ENCODE data around the gene FMN2.

FMN2 gene

GRCh38 chr1:240445369-240445768 lies 353.7 kb downstream of the FMN2 start:
- no peak overlapping the region for H3K18ac ChIP-seq (ENCODE audit: low read length)
- no peaks in the 10 kb centered on the region for H3K36me3 ChIP-seq (ENCODE audit: control insufficient read depth in 1 of 2, insufficient read depth in 2 of 2, low read length in 2 of 2)
- DNase-seq, result no peak
- no peaks in the 10 kb centered on the region for H3K27me3 ChIP-seq (ENCODE audit: insufficient read depth, low read length)
- no peak overlapping the region for H3K4ac ChIP-seq (ENCODE audit: low read depth, low read length)
- H3K23ac ChIP-seq (ENCODE audit: low read length), result no peak overlapping the region
- H3K14ac ChIP-seq (ENCODE audit: low read length), result no peak overlapping the region
- H3K79me2 ChIP-seq (ENCODE audit: control insufficient read depth, insufficient read depth, low read length, poor library complexity), result no peaks in the 10 kb centered on the region
- H2BK12ac ChIP-seq (ENCODE audit: low read length), result no peak overlapping the region
- no peak overlapping the region for H3K4me2 ChIP-seq (ENCODE audit: low read length)
- H2AK5ac ChIP-seq (ENCODE audit: low read length), result no peak overlapping the region
- no peak overlapping the region for H4K12ac ChIP-seq (ENCODE audit: low read depth, low read length)
- no peak overlapping the region for H4K8ac ChIP-seq (ENCODE audit: low read depth, low read length)
- H2BK120ac ChIP-seq (ENCODE audit: insufficient read depth, low read length, poor library complexity), result no peak overlapping the region
- no peaks in the 10 kb centered on the region for H3K4me1 ChIP-seq (ENCODE audit: control insufficient read depth in 1 of 2, insufficient read depth in 2 of 2, low read length in 2 of 2)
- WGBS (ENCODE audit: extremely low coverage, insufficient coverage, insufficient read length), result no CpG with 5 or more reads among the region's 3 CpGs
- H3K9ac ChIP-seq (ENCODE audit: low read length), result no peak overlapping the region
- H3K9me3 ChIP-seq (ENCODE audit: insufficient read depth, low read depth, low read length), result no peaks in the 10 kb centered on the region
- no peaks in the 10 kb centered on the region for H3K79me1 ChIP-seq (ENCODE audit: low read length)
- H3K4me3 ChIP-seq (ENCODE audit: low read depth, low read length), result no peak overlapping the region
- H4K91ac ChIP-seq (ENCODE audit: low read depth, low read length), result no peak overlapping the region
- H2AFZ ChIP-seq (ENCODE audit: insufficient read depth, low read length, poor library complexity), result no peak overlapping the region
- H3K27ac ChIP-seq (ENCODE audit: low read depth, low read length), result no peak overlapping the region
- no peak overlapping the region for H2BK5ac ChIP-seq (ENCODE audit: low read depth, low read length, poor library complexity)

- no peaks in the 10 kb centered on the region for H3K27me3 ChIP-seq (ENCODE audit: insufficient read depth, low read length)
- H3K36me3 ChIP-seq (ENCODE audit: control insufficient read depth in 1 of 2, insufficient read depth in 2 of 2, low read length in 2 of 2), result no peaks in the 10 kb centered on the region
- H3K27ac ChIP-seq (ENCODE audit: low read depth, low read length), result no peak overlapping the region
- H3K14ac ChIP-seq (ENCODE audit: low read length), result no peak overlapping the region
- H2AFZ ChIP-seq (ENCODE audit: insufficient read depth, low read length, poor library complexity), result no peak overlapping the region
- H2AK5ac ChIP-seq (ENCODE audit: low read length), result no peak overlapping the region
- no peak overlapping the region for H2BK5ac ChIP-seq (ENCODE audit: low read depth, low read length, poor library complexity)
- no peak overlapping the region for H4K91ac ChIP-seq (ENCODE audit: low read depth, low read length)
- no peak overlapping the region for H3K9ac ChIP-seq (ENCODE audit: low read length)
- no peak overlapping the region for H3K4ac ChIP-seq (ENCODE audit: low read depth, low read length)
- H3K4me1 ChIP-seq (ENCODE audit: control insufficient read depth in 1 of 2, insufficient read depth in 2 of 2, low read length in 2 of 2), result peaks cover 3% of the 10 kb centered on the region in 2 experiments
- H3K9me3 ChIP-seq (ENCODE audit: insufficient read depth, low read depth, low read length), result no peaks in the 10 kb centered on the region
- no peak overlapping the region for H4K12ac ChIP-seq (ENCODE audit: low read depth, low read length)
- no peak overlapping the region for H2BK12ac ChIP-seq (ENCODE audit: low read length)
- no peak overlapping the region for H2BK120ac ChIP-seq (ENCODE audit: insufficient read depth, low read length, poor library complexity)
- no peak overlapping the region for H3K23ac ChIP-seq (ENCODE audit: low read length)
- no peak overlapping the region for H4K8ac ChIP-seq (ENCODE audit: low read depth, low read length)
- no CpG with 5 or more reads among the region's 7 CpGs for WGBS (ENCODE audit: extremely low coverage, insufficient coverage, insufficient read length)
- peaks cover 6% of the 10 kb centered on the region for H3K79me1 ChIP-seq (ENCODE audit: low read length)
- peak in 1 of 2 donors; percentile 40 for DNase-seq
- H3K4me2 ChIP-seq (ENCODE audit: low read length), result no peak overlapping the region
- no peak overlapping the region for H3K18ac ChIP-seq (ENCODE audit: low read length)
- H3K4me3 ChIP-seq (ENCODE audit: low read depth, low read length), result no peak overlapping the region
- H3K79me2 ChIP-seq (ENCODE audit: control insufficient read depth, insufficient read depth, low read length, poor library complexity), result no peaks in the 10 kb centered on the region
Measured at GRCh38 chr1:240455228-240455821, 363.6 kb downstream of the FMN2 start.

GRCh38 chr1:240457203-240457602 lies 365.5 kb downstream of the FMN2 start:
- DNase-seq, result no peak
- no peak overlapping the region for H2BK12ac ChIP-seq (ENCODE audit: low read length)
- 100% methylated on average over 2 of the region's 5 CpGs for WGBS (ENCODE audit: extremely low coverage, insufficient coverage, insufficient read length)

GRCh38 chr1:240462277-240462676 lies 370.6 kb downstream of the FMN2 start:
- Histone ChIP-seq H4K91ac (ENCODE audit: low read depth, low read length) (no peak overlapping the region), H2BK12ac (ENCODE audit: low read length) (no peak overlapping the region), H2BK5ac (ENCODE audit: low read depth, low read length, poor library complexity) (no peak overlapping the region), H3K27ac (ENCODE audit: low read depth, low read length) (no peak overlapping the region), H3K9ac (ENCODE audit: low read length) (no peak overlapping the region), H3K9me3 (ENCODE audit: insufficient read depth, low read depth, low read length) (no peaks in the 10 kb centered on the region), H3K18ac (ENCODE audit: low read length) (no peak overlapping the region), H2AK5ac (ENCODE audit: low read length) (no peak overlapping the region), H3K4me2 (ENCODE audit: low read length) (no peak overlapping the region), H3K27me3 (ENCODE audit: insufficient read depth, low read length) (no peaks in the 10 kb centered on the region), H3K4ac (ENCODE audit: low read depth, low read length) (no peak overlapping the region), H3K79me2 (ENCODE audit: control insufficient read depth, insufficient read depth, low read length, poor library complexity) (no peaks in the 10 kb centered on the region), H3K14ac (ENCODE audit: low read length) (no peak overlapping the region), H4K8ac (ENCODE audit: low read depth, low read length) (no peak overlapping the region), H3K36me3 (ENCODE audit: control insufficient read depth in 1 of 2, insufficient read depth in 2 of 2, low read length in 2 of 2) (no peaks in the 10 kb centered on the region), H3K4me3 (ENCODE audit: low read depth, low read length) (no peak overlapping the region), H3K23ac (ENCODE audit: low read length) (no peak overlapping the region), H3K4me1 (ENCODE audit: control insufficient read depth in 1 of 2, insufficient read depth in 2 of 2, low read length in 2 of 2) (peaks cover 3 to 12% of the 10 kb centered on the region in 2 experiments), H2AFZ (ENCODE audit: insufficient read depth, low read length, poor library complexity) (no peak overlapping the region), H3K79me1 (ENCODE audit: low read length) (peaks cover 22% of the 10 kb centered on the region), H4K12ac (ENCODE audit: low read depth, low read length) (no peak overlapping the region), H2BK120ac (ENCODE audit: insufficient read depth, low read length, poor library complexity) (no peak overlapping the region)
- no CpG with 5 or more reads among the region's 3 CpGs for WGBS (ENCODE audit: extremely low coverage, insufficient coverage, insufficient read length)
- no peak for DNase-seq

More at GRCh38 chr1:240457203-240457602, 365.5 kb downstream of the FMN2 start:
- Histone ChIP-seq H3K27ac (ENCODE audit: low read depth, low read length) (no peak overlapping the region), H3K23ac (ENCODE audit: low read length) (no peak overlapping the region), H3K14ac (ENCODE audit: low read length) (no peak overlapping the region), H3K79me1 (ENCODE audit: low read length) (peaks cover 7% of the 10 kb centered on the region), H3K4me1 (ENCODE audit: control insufficient read depth in 1 of 2, insufficient read depth in 2 of 2, low read length in 2 of 2) (peaks cover 3% of the 10 kb centered on the region in 2 experiments), H4K12ac (ENCODE audit: low read depth, low read length) (no peak overlapping the region), H2AK5ac (ENCODE audit: low read length) (no peak overlapping the region), H3K18ac (ENCODE audit: low read length) (no peak overlapping the region), H4K8ac (ENCODE audit: low read depth, low read length) (no peak overlapping the region), H2AFZ (ENCODE audit: insufficient read depth, low read length, poor library complexity) (no peak overlapping the region), H3K9ac (ENCODE audit: low read length) (no peak overlapping the region), H3K9me3 (ENCODE audit: insufficient read depth, low read depth, low read length) (no peaks in the 10 kb centered on the region), H3K4ac (ENCODE audit: low read depth, low read length) (no peak overlapping the region), H2BK120ac (ENCODE audit: insufficient read depth, low read length, poor library complexity) (no peak overlapping the region), H3K79me2 (ENCODE audit: control insufficient read depth, insufficient read depth, low read length, poor library complexity) (no peaks in the 10 kb centered on the region), H3K27me3 (ENCODE audit: insufficient read depth, low read length) (no peaks in the 10 kb centered on the region), H2BK5ac (ENCODE audit: low read depth, low read length, poor library complexity) (no peak overlapping the region), H4K91ac (ENCODE audit: low read depth, low read length) (no peak overlapping the region), H3K4me2 (ENCODE audit: low read length) (no peak overlapping the region), H3K4me3 (ENCODE audit: low read depth, low read length) (no peak overlapping the region), H3K36me3 (ENCODE audit: control insufficient read depth in 1 of 2, insufficient read depth in 2 of 2, low read length in 2 of 2) (no peaks in the 10 kb centered on the region)

Measured in trophoblast cell (in vitro differentiated cells and primary cell).